H9 (cell line): ENCODE results near the gene SETBP1. TPM values are rescaled to one million over a fixed set of nuclear protein-coding genes. Genes with fewer than 3 reads are reported as not detected.

Experiments
- DNase-seq: peaks from one replicate; pipeline ENCODE4 v3.0.0-alpha.2; 2017
- H2AFZ ChIP-seq: one replicate; pipeline ENCODE4 v1.6.1; 2013; ENCODE audit warnings: mild to moderate bottlenecking, low read length, control low read depth, moderate library complexity
- H2AK5ac ChIP-seq: 2 replicates; pipeline ENCODE4 v1.6.1; 2013; ENCODE audit warnings: low read length, control low read depth, mixed read lengths; ENCODE audit not compliant: insufficient read length
- H2BK120ac ChIP-seq: one replicate; pipeline ENCODE4 v1.6.1; 2013; ENCODE audit warnings: low read depth, mild to moderate bottlenecking, low read length, control low read depth, inconsistent platforms; ENCODE audit not compliant: poor library complexity, severe bottlenecking
- H2BK12ac ChIP-seq: 2 replicates; pipeline ENCODE4 v1.6.1; 2013; ENCODE audit warnings: low read length, control low read depth, mixed read lengths, low read depth; ENCODE audit not compliant: insufficient read length
- H2BK15ac ChIP-seq: 2 replicates; pipeline ENCODE4 v1.6.1; 2013; ENCODE audit warnings: low read depth, low read length, control low read depth
- H2BK20ac ChIP-seq: one replicate; pipeline ENCODE4 v1.6.1; 2013; ENCODE audit warnings: low read depth, mild to moderate bottlenecking, low read length, control low read depth, inconsistent platforms; ENCODE audit not compliant: poor library complexity, severe bottlenecking
- H2BK5ac ChIP-seq: 2 replicates; pipeline ENCODE4 v1.6.1; 2013; ENCODE audit warnings: low read length, control low read depth, mixed read lengths; ENCODE audit not compliant: insufficient read length
- H3K14ac ChIP-seq: 2 replicates; pipeline ENCODE4 v1.6.1; 2013; ENCODE audit warnings: low read length, control low read depth; ENCODE audit not compliant: insufficient read depth
- H3K18ac ChIP-seq: 2 replicates; pipeline ENCODE4 v1.6.1; 2013; ENCODE audit warnings: low read depth, mild to moderate bottlenecking, mixed read lengths, low read length, control low read depth; ENCODE audit not compliant: insufficient read length
- H3K23ac ChIP-seq: 2 replicates; pipeline ENCODE4 v1.6.1; 2013; ENCODE audit warnings: low read length, control low read depth, mixed read lengths, low read depth; ENCODE audit not compliant: insufficient read length
- H3K23me2 ChIP-seq: 2 replicates; pipeline ENCODE4 v1.6.1; 2013; ENCODE audit warnings: low read depth, mild to moderate bottlenecking, mixed read lengths, low read length, control low read depth; ENCODE audit not compliant: insufficient read length, poor library complexity, severe bottlenecking
- H3K27ac ChIP-seq: 2 replicates; pipeline ENCODE4 v1.5.1; 2013; ENCODE audit warnings: low read length, control low read depth, mixed read lengths, low read depth; ENCODE audit not compliant: insufficient read length
- H3K27me3 ChIP-seq: 2 replicates; pipeline ENCODE4 v1.6.1; 2013; ENCODE audit warnings: low read length, control low read depth, inconsistent platforms; ENCODE audit not compliant: insufficient read depth
- H3K4ac ChIP-seq: 2 replicates; pipeline ENCODE4 v1.6.1; 2013; ENCODE audit warnings: low read depth, mild to moderate bottlenecking, control low read depth, inconsistent platforms, low read length, moderate library complexity
- H3K4me1 ChIP-seq: 2 replicates; pipeline ENCODE4 v1.6.1; 2013; ENCODE audit warnings: low read length, control low read depth, inconsistent platforms; ENCODE audit not compliant: insufficient read depth
- H3K4me2 ChIP-seq: 2 replicates; pipeline ENCODE4 v1.6.1; 2013; ENCODE audit warnings: low read length, control low read depth, mixed read lengths; ENCODE audit not compliant: insufficient read length, insufficient read depth
- H3K56ac ChIP-seq: 2 replicates; pipeline ENCODE4 v1.6.1; 2013; ENCODE audit warnings: low read depth, mild to moderate bottlenecking, mixed read lengths, low read length, control low read depth; ENCODE audit not compliant: insufficient read length
- H3K79me1 ChIP-seq: 2 replicates; pipeline ENCODE4 v1.6.1; 2013; ENCODE audit warnings: low read depth, mild to moderate bottlenecking, moderate library complexity, low read length, control low read depth, inconsistent platforms; ENCODE audit not compliant: insufficient read depth, poor library complexity, severe bottlenecking
- H3K79me2 ChIP-seq: 2 replicates; pipeline ENCODE4 v1.6.1; 2013; ENCODE audit warnings: low read length, control low read depth, inconsistent platforms; ENCODE audit not compliant: insufficient read depth
- H3K9ac ChIP-seq: 2 replicates; pipeline ENCODE4 v1.6.1; 2013; ENCODE audit warnings: low read length, control low read depth, mixed read lengths; ENCODE audit not compliant: insufficient read length; ENCODE audit errors: extremely low read depth
- H3K9me3 ChIP-seq: one replicate; pipeline ENCODE4 v1.6.1; 2013; ENCODE audit warnings: low read depth, low read length, inconsistent platforms; ENCODE audit not compliant: control insufficient read depth
- H3T11ph ChIP-seq: one replicate; pipeline ENCODE4 v1.6.1; 2013; ENCODE audit warnings: mild to moderate bottlenecking, low read length, control low read depth, inconsistent platforms
- H4K20me1 ChIP-seq: one replicate; pipeline ENCODE4 v1.6.1; 2013; ENCODE audit not compliant: control insufficient read depth, insufficient read length, insufficient read depth
- H4K5ac ChIP-seq: 2 replicates; pipeline ENCODE4 v1.6.1; 2013; ENCODE audit warnings: low read depth, mild to moderate bottlenecking, mixed read lengths, low read length, control low read depth; ENCODE audit not compliant: insufficient read length
- H4K8ac ChIP-seq: replicated peaks from 2 replicates; pipeline ENCODE4 v1.6.1; 2013; ENCODE audit warnings: low read length, control low read depth, mixed read lengths, low read depth; ENCODE audit not compliant: insufficient read length
- H4K91ac ChIP-seq: 2 replicates; pipeline ENCODE4 v1.6.1; 2013; ENCODE audit warnings: low read depth, mild to moderate bottlenecking, moderate library complexity, mixed read lengths, low read length, control low read depth; ENCODE audit not compliant: insufficient read length
- H3K27ac Mint-ChIP-seq, 3 experiments: 2 replicates in 2 of 3; 3 replicates in 1 of 3; pipeline ENCODE4 v1.8.0; 2020 to 2021; ENCODE audit warnings: mixed read lengths in 3 of 3, mild to moderate bottlenecking in 1 of 3, moderate library complexity in 1 of 3
- H3K27me3 Mint-ChIP-seq: 2 replicates; pipeline ENCODE4 v1.8.0; 2021; ENCODE audit warnings: low read depth, mild to moderate bottlenecking, moderate library complexity, mixed read lengths
- H3K36me3 Mint-ChIP-seq, 3 experiments: 2 replicates in 2 of 3; 3 replicates in 1 of 3; pipeline ENCODE4 v1.8.0; 2020 to 2021; ENCODE audit warnings: low read depth in 3 of 3, mixed read lengths in 3 of 3; ENCODE audit not compliant: insufficient read depth in 1 of 3
- H3K4me1 Mint-ChIP-seq, 2 experiments: 2 replicates each; pipeline ENCODE4 v1.8.0; 2020; ENCODE audit warnings: mixed read lengths in 2 of 2
- H3K4me3 Mint-ChIP-seq, 2 experiments: 2 replicates in 1 of 2; 3 replicates in 1 of 2; pipeline ENCODE4 v1.8.0; 2020 to 2021; ENCODE audit warnings: mild to moderate bottlenecking in 2 of 2, mixed read lengths in 2 of 2, moderate library complexity in 1 of 2
- H3K9me3 Mint-ChIP-seq, 2 experiments: 2 replicates in 1 of 2; 3 replicates in 1 of 2; pipeline ENCODE4 v1.8.0; 2020; ENCODE audit warnings: mild to moderate bottlenecking in 2 of 2, mixed read lengths in 2 of 2, moderate library complexity in 1 of 2
- WGBS: extraction: QIAGEN DNeasy Blood & Tissue Kit; methylation state at CpG from one replicate; pipeline ENCODE4 v1.1.7; 2013; ENCODE audit warnings: missing lambda C conversion rate, low lambda C conversion rate, mixed read lengths; ENCODE audit not compliant: insufficient read length; ENCODE audit errors: extremely low coverage; 5-methylcytosine and 5-hydroxymethylcytosine counted together
- total RNA-seq: library from RNA; stranded (reverse); gene quantifications from 2 replicates; pipeline ENCODE4 v1.2.1, GENCODE V29; 2021
- TF ChIP-seq, protein P1 (sequence below): fragments of 200-600 bp; sonication (generic); conservative IDR thresholded peaks from 3 replicates; pipeline ENCODE4 v1.8.0; 2021; ENCODE audit warnings: antibody characterized with exemption, mild to moderate bottlenecking

The SETBP1 gene
- total RNA-seq, 1 experiment from 2014 or later = 4.6 TPM

DNA sequence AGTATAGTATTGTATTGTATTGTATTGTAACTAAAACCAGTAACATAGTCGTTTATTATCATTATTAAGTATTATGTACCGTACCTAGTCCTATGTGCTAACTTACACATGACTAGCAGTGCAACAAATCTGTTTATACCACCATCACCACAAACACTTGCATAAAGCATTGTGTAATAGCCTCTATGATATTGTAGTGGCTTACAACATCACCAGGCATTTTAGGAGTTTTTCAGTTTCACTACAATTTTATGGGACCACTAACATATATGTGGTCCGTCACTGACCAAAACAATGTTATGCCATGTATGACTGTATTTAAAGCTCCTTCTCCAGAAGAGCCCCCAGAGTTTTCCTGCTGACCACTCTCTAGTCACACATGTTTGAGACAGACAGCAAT lies 306.2 kb downstream of the SETBP1 start:
- no peak overlapping the region for H2AK5ac ChIP-seq
- TF ChIP-seq, protein P1, sequence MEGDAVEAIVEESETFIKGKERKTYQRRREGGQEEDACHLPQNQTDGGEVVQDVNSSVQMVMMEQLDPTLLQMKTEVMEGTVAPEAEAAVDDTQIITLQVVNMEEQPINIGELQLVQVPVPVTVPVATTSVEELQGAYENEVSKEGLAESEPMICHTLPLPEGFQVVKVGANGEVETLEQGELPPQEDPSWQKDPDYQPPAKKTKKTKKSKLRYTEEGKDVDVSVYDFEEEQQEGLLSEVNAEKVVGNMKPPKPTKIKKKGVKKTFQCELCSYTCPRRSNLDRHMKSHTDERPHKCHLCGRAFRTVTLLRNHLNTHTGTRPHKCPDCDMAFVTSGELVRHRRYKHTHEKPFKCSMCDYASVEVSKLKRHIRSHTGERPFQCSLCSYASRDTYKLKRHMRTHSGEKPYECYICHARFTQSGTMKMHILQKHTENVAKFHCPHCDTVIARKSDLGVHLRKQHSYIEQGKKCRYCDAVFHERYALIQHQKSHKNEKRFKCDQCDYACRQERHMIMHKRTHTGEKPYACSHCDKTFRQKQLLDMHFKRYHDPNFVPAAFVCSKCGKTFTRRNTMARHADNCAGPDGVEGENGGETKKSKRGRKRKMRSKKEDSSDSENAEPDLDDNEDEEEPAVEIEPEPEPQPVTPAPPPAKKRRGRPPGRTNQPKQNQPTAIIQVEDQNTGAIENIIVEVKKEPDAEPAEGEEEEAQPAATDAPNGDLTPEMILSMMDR = no peak
- peaks cover 14 to 16% of the 10 kb centered on the region in 2 experiments for H3K9me3 Mint-ChIP-seq
- no peaks in the 10 kb centered on the region for H3K4me1 Mint-ChIP-seq
- no peak overlapping the region for H3K27ac ChIP-seq
- H3K23ac ChIP-seq = no peak overlapping the region
- no peaks in the 10 kb centered on the region for H3K27me3 ChIP-seq
- no peak overlapping the region for H2BK5ac ChIP-seq
- peaks cover 0 to 18% (median 3%) of the 10 kb centered on the region in 3 experiments; a peak in 4 of 7 replicates for H3K36me3 Mint-ChIP-seq
- no peak overlapping the region for H2BK15ac ChIP-seq
- no peak overlapping the region for H2BK120ac ChIP-seq
- H3K23me2 ChIP-seq = no peaks in the 10 kb centered on the region
- no peak overlapping the region for H3K4me3 Mint-ChIP-seq
- H4K91ac ChIP-seq = no peak overlapping the region
- no peaks in the 10 kb centered on the region for H3K4me1 ChIP-seq
- DNase-seq = no peak
- H2BK20ac ChIP-seq = no peak overlapping the region
- H3K14ac ChIP-seq = no peak overlapping the region
- no peaks in the 10 kb centered on the region for H3K9me3 ChIP-seq
- no peak overlapping the region for H2BK12ac ChIP-seq
- no peaks in the 10 kb centered on the region for H3K27me3 Mint-ChIP-seq
- no peak overlapping the region for H4K5ac ChIP-seq
- no peak overlapping the region for H3K4me2 ChIP-seq
- no peaks in the 10 kb centered on the region for H4K20me1 ChIP-seq
- no peaks in the 10 kb centered on the region for H3K79me2 ChIP-seq
- no peak overlapping the region for H3T11ph ChIP-seq
- H3K56ac ChIP-seq = no peak overlapping the region
- no peak overlapping the region for H3K18ac ChIP-seq
- no peak overlapping the region for H3K4ac ChIP-seq
- no peaks in the 10 kb centered on the region for H3K79me1 ChIP-seq
- no CpG with 5 or more reads among the region's 3 CpGs for WGBS
- H4K8ac ChIP-seq = no peak overlapping the region
- H3K9ac ChIP-seq = no peak overlapping the region
- H3K27ac Mint-ChIP-seq = no peak overlapping the region
- no peak overlapping the region for H2AFZ ChIP-seq
